AG08395 (cell line): Measurements from ENCODE around the gene KCNV2.

Source experiments
- DNase-seq: peaks from one replicate; pipeline ENCODE4 v3.0.0; 2012; ENCODE audit warnings: mixed read lengths, low spot score

KCNV2 gene

DNA sequence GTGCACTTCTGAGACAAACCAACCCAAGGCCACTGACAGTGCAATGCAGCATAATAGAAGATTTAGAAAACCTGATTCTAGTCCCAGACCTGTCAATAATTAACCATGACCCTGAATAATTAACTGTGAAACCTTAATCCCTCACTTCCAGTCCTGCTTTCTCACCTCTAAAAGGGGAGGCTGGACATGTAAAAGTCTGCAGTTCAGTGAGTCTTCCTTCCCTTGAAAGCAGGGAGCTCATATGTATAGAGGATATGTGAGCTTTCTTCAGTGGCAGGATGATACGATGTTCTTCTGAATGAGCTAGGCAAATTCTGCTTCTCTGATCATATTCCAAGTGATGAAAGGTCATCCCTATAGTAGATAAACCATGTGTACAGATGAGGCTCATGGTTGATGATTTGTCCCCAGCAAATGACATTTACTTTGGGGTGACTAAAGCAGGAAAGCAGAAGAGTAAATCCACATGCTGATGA is 2.9 kb downstream of the KCNV2 start:
- DNase-seq: no peak

DNA sequence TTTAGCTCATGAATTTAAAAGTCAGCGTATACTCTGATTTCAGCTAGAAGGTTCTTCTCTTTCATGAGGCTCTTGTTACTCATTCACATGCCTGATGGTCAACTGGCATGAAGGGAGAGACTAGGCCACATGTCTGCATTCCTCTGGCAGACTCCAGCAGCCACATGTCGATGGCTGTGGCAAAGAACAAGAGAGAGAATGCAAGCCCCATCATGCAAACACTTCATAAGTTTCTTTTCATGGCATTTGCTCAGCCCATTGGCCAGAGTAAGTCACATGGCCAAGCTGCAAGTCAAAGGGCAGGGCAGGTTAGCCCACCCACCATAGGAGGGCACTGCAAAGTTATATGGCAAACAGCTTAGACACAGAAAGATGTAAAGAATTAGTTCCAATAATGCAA is 5.4 kb downstream of the KCNV2 start:
- DNase-seq: peak; percentile 74

DNA sequence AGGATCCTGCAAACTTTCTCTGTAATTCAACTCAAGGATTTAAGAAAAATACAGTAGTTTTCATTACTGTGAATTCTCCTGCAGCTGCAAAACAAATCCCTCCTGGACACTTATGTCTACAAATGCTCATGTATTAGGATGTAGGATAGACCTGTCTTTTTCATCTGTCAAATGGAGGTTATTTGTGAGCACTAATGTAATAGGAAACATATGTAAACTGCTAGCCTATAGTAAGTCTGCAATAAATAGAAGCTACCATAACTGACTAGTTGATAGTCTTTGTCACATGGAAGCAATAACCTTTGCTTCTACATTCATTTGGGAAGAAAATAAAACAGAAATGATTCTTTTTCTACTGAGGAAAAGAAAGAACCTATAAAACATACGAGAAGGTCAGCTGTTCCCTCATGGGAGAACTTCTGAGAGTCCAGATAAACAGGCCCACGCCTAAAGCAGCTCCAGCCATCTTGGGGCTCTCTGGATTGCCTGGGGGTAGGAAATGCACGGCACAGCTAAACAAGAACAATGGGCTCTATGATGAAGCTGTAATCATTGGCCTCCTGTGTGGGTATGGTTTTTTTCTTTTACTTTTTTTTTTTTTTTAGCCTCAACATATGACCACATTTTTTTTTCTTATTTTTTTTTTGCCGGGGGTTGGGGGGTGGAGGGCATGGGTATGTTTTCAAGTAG is 6.2 kb downstream of the KCNV2 start:
- no peak for DNase-seq

DNA sequence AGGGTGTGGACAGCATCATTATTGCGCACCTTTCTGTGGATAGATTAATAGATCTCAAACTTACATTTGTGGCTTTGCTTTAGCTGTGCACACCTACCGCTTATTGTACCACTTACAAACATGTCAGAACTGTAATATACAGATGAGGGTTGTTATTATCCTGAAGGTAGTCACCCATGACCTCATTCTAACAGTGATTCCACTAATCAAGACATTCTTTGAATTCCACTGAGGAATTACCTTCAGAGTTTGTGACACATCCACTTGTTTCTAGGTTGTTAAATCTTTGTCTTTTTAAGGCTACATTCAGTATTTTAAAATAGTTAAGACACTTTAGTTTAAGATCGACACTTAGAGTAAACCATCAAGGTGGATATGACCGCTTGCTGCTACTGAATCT is 7.8 kb downstream of the KCNV2 start:
- no peak for DNase-seq

DNA sequence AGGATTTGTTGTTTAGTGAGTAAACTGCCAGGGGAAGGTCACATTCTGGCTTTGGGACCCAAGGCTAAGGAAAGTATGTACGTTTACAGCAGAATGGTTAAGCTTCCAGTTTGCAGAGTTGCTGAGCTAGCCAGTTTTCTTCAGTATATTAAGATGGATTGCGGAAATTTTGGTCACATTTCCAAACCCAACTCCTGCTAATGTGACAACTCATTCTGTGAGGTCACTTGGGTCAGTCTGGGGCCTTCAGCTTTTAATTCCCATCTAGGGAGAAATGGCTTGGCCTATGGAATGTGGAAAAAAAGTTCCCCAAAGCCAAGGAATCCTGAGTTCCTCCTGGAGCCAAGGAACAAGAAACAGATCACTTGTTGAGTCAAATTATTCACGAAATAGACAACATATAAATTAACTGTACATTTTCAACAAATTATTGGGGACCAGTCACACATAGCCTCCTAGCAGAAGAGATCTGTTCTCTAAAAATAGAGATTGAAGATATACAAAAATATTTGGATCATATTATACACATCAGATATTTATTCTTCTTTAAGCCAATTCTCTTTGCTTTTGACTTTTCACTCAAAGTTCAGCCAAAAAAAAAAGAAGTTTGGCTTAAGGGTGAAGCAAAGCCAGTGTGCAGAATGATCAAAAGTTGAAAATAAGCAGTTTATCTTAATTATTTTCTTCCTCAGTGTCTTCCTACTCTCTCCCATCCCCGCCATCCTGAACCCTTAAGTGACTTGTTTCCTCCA is 8.8 kb downstream of the KCNV2 start:
- DNase-seq: no peak

DNA sequence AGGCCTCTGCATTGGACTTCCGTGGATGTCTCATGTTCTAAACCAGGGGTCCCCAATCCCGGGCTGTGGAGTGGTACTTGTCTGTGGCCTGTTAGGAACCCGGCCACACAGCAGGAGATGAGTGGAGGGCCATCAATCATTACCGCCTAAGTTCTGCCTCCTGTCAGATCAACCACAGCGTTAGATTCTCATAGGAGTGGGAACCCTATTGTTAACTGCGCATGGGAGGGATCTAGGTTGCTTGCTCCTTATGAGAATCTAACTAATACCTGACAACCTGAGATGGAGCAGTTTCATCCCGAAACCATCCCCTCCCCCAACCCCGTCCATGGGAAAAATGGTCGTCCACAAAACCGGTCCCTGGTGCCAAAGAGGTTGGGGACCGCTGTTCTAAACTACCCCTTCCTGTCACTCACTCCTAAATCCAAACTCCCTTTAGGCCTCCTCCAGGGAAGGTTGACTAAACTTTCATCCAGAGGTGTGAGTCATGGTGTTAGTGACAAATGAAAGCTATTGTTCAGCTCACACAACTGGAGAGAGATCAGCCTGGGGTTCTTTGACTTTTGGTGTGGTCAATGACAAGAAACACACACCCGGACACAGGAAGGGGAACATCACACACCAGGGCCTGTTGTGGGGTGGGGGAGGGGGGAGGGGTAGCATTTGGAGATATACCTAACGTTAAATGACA is 9.5 kb downstream of the KCNV2 start:
- DNase-seq: peak; percentile 25

DNA sequence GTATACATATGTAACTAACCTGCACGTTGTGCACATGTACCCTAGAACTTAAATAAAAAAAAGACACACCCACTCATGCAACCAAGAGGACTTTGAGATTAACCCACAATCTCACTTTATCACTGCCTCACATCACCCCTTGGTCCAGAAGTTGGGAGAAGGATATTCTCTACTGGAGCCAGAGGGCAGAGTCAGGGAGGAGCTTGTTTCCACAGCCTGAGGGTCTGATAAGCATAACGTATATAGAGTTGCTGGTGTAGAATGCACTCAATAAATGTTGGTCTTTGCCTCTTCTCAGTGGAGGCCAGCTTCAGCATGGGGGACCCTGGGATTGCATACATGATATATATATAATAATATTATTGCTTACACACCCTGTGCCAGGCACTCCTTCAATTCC is 10.1 kb downstream of the KCNV2 start:
- DNase-seq: no peak

DNA sequence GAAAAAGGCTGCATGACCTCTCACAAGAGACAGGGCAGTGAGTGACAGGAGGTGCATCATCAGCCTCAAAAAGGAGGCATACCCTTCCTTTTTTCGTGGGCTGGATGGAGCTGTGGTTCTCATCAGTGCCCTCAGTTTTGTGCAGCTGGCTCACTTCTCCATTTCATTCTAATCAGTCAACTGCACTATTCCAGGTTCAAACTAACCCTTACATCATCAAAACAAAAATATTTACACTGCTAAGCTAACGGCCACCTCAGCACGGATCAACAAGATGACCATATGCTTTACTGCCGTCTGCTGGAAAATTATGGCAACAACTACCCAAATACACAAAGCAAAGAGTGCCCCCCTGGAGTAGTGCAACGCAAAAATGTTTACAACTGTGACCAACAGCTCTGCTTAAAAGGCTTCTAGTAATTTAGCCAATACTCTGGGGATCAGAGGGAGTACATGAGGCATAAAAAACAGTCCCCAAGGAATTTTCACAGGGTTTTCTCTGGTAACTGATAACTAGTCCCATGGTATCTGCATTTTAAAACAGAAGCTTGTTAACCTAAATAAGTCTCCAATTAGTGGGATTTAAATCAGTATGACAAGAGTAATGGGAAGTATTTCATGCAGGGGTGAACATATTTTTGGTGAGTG is 10.8 kb downstream of the KCNV2 start:
- DNase-seq: peak; percentile 48

DNA sequence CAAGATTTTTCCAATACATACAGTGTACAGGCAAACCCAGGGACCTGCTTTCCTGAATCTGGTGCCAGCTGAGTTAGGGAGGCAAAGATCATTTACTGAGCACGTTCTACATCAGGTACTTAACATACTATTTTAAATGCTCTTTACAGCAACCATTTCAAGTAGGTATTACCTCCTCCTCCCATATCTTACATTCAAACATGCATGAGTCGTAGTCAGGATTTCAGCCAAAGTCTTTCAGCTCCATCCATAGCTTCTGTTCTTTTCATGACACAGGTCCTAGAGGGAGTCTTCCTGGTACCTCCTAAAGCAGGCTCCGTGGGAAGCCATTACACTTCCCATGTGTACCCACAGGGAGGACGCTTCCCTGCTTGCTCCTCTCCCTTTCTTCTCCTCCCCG is 11.7 kb downstream of the KCNV2 start:
- no peak for DNase-seq

DNA sequence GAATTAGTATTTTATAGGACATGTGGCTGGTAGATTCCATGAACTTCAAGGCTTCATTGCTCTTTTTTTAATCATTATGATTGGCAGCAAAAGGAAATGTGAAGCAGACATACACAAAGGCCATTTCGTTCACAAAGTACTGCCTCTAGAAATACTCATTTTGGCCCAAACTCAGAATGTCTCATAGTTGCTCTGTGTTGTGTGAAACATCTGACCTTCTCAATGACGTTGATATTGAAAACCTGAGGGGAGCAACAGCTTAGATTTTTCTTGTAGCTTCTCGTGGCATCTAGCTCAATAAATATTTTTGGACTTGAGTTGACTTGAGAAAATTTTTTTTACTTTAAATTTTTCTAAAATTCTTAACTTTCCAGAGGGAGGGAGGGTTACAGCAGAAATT is 12.4 kb downstream of the KCNV2 start:
- DNase-seq: no peak

DNA sequence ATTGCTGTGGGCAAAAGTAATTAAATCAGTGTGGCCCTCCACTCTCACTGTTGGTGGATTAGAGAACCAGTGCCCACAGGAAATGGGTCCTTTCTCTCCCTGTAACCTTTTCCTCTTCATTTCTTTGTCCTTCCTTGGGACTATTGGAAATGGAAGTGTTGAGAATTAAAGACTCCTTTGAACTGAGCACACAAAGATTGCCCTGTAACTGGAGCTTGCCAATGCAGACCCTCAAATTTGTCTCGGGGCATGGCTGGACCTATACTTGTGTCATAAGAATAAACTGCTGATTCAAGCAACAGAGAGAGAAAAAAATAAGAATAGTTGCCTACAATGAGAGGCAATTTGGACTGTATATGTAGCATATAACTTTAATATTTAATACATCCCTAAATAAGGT is 13.7 kb downstream of the KCNV2 start:
- no peak for DNase-seq

DNA sequence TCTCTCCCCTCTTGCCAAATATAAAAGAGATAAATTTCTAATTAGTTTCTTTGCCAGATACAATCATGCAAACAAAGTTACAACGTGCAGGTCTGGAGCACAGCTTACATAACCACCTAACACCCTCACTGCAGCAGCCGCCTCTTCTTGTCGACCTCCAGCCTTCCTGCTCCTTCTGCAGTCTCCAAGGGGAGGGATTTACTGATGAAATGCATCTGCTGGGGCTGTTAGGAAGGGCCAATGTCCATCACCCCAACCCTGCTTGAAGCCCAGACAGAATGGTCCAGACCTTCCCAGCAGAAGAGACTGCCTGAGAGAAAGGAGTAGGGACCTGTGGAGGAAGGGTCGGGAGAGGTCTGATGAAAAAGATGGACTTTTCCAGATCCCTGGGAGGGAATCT is 15.2 kb downstream of the KCNV2 start:
- no peak for DNase-seq

DNA sequence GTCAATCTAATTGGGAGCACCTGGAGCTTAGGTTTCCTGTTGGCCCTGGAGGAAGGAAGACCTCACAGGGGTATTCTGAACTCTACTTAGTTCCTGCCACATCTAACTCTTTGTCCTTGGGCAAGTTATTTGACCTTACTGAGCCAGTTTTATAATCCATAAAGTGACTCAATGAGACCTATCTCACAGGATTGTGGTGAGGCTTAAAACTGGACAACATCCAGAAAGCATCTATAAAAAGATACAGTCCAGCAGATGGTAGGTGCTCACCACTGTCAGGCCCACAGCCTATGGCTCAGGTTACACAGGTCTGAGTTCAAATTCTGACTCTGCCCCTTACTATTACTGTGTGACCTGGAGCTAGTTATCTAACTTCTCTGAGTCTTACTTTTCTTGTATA is 23.3 kb downstream of the KCNV2 start:
- no peak for DNase-seq

DNA sequence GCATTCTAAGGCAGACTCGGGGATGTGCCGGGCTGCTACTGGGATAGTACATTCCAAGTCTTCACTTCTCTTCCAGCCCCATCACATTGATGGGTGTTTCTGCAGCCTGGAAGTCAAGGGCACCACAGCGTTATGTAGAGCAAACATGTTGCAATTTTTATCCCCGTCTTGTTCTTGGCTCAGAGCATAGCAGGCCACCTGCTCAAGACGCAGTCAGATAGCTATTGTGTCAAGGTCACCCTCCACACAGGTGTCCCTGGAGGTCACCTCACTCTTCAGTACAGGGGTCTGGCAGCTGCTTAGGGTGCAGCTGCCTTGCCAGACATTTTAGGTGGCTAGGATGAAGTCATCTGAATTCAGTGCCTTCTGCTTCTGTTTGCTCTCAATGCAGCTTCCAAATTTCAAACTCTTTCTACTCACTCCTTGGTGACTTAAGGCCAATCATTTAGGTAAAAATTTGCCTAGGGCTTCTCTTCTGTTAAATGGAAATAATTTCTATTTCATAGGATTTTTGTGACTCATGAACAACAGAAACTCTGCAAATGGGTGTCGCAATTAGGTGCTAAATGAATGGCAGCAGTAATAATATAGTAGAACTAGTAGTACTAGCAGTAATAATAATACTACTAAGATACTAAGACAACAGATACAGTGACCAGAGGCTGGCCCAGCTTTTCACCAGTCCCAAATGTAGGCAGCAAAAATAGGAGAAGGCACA is 24.3 kb downstream of the KCNV2 start:
- no peak for DNase-seq

DNA sequence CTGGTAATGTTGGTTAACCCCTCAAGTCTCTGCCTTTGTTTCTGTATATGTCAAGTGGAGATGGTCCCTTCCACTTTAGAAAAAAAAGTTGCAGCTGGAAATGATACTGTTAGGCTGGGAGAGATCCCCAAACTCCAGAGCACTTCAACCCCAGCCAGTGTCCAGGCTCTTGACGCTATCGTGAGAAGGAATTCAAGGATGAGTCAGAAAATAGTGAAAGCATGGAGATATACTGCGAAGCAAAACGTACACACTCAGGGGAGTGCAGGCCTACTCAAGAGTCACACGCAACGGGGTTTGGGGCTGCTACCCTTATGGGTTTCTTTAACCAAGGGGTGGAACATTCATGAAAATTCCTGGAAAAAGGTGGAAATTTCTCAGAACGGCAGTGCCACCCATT is 24.9 kb downstream of the KCNV2 start:
- DNase-seq: no peak

DNA sequence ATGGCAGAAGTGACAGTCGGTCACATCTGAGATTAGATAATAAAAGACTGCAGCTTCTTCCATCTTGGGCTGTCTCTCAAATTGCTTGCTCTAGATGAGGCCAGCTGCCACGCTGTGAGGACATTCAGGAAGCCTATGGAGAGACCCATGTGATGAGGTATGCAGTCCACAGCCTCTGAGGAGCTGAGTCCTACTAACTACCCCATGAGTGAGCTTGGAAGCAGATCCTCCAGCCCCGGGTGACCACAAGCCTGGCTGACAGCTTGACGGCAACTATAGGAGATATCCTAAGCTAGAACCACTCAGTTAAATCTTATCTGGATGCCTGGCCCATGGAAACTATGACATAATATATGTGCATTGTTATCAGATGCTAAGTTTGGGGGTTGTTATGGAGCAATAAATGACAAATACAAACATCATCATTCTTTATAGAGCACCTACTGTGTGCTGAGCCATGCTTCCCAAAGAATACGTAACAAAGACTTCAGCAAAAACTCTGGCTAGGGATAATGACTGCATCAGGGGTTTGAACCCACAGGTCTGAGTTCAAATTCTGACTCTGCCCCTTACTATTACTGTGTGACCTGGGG is 26.7 kb downstream of the KCNV2 start:
- no peak for DNase-seq

DNA sequence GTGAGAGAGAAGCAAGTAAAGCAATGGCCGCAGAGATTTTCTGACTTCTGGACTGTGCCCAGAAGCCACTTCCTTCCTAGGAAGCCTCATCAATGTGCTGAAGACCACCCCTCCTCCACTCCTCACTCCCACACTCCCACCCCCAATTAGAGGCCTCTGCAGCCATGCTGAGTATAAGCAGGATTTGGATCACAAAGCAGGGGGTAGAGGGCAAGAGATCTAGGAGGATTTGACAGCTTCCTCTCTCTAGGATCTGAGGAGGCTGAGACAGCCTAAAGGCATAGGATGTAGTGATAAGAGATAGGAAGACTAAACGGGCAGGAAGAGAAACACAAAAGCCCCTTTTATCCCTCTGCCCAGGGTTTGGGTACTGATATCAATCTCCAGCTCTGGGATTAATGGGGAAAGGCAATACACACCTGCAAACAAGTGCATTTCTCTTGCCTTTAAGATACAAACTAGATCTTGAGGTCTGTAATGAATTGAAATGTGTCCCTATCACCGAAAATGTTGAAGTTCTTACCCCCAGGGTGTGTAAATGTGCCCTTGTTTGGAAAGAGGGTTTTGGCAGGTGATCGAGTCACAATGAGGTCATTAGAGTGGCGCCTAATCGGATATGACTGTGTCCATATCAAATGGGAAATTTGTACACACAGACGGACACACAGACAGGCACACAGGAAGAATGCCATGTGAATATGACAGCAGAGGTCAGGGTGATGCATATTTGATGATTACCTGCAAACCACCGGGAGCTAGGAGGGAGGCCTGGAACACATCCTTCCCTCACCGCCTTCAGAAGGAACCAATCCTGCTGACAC is 28.5 kb downstream of the KCNV2 start:
- no peak for DNase-seq

DNA sequence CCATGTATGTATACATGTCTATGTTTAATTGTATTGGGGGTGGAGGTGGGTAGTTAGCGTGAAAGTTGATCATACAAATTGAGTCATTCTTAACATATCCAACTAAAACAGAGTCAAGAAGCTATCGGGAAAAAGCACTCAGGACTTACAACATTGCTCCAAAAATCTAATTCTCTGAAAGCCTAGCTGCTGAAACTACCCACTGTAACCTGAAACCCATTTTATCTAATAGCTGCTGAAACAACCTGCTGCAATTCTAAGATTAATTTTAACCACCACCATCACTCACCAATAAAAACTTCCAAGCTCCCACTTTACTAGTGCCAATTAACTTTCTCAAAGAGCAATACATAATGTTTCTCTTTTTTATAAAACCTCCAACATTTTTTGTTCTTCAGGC is 32.2 kb downstream of the KCNV2 start:
- no peak for DNase-seq

DNA sequence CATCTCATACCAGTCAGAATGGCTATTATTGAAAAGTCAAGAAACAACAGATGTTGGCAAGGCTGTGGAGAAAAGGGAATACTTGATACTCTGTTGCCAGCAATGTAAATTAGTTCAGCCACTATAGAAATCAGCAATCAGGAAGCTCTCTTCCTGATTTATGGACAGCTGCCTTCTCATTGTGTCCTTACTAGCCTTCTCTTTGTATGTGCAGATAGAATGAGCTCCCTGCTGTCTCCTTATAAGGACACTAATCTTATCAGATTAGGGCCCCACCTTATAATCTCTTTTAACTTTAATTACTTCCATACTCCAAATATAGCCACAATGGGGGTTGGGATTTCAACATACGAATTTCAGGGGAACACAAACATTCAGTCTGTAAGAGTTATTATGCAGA is 38.0 kb downstream of the KCNV2 start:
- DNase-seq: no peak

DNA sequence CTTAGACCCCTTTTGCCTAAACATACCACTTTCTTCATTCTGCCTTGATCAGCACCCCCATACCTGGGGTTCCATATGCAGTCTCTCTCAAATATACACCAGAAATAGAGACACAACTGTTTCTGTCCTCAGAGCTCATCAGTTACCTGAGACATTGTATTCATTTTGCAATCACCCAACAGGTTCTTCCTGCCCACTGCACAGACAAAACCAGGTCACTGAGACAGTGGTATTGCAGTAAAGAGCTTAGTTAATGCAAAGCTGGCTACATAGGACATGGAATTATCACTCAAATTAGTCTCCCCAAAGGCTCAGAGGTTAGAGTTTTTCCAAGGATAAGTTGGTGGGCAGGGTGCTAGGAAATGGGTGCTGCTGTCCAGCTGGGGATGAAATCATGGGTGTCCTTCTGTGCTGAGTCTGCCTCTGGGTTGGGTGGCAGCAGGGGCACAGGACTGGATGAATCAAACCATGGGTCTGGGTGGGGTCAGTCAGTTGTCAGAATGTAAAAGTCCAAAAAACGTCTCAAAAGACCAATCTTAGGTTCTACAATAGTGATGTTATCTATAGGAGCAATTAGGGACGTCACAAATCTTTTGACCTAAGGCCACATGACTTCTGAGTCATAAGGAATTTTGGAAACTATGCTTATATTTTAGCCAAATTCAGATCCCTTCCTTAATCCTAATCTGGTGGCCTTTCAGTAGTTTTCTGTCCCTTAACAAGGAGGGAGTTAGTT is 41.0 kb downstream of the KCNV2 start:
- DNase-seq: no peak
